Duodenal mucosa (tissue), 2 donors: ENCODE measurements around the gene ETF1.
"Not testable (repeated sequence)": the region's sequence is repeated elsewhere in the genome, so short reads cannot be mapped to it uniquely, and the experiment has no call there.

Experiments
- H3K27ac ChIP-seq: one replicate; pipeline ENCODE4 v1.7.0; 2013; ENCODE audit warnings: low read depth, low read length
- H3K27me3 ChIP-seq, 2 donors: one replicate each; pipeline ENCODE4 v1.7.0; 2013; ENCODE audit warnings: low read length in 2 of 2, control low read depth in 1 of 2; ENCODE audit not compliant: insufficient read depth in 2 of 2, control insufficient read depth in 1 of 2
- H3K36me3 ChIP-seq, 2 donors: one replicate each; pipeline ENCODE4 v1.7.0; 2013; ENCODE audit warnings: low read length in 2 of 2, control low read depth in 1 of 2; ENCODE audit not compliant: insufficient read depth in 2 of 2, control insufficient read depth in 1 of 2
- H3K4me1 ChIP-seq, 2 donors: one replicate each; pipeline ENCODE4 v1.7.0; 2013; ENCODE audit warnings: low read length in 2 of 2, control low read depth in 1 of 2; ENCODE audit not compliant: insufficient read depth in 2 of 2, control insufficient read depth in 1 of 2
- H3K4me3 ChIP-seq, 2 donors: one replicate each; pipeline ENCODE4 v1.7.0; 2013; ENCODE audit warnings: low read length in 2 of 2, low read depth in 1 of 2
- H3K9ac ChIP-seq, 2 donors: one replicate each; pipeline ENCODE4 v1.7.0; 2013; ENCODE audit warnings: low read length in 2 of 2, low read depth in 1 of 2
- H3K9me3 ChIP-seq, 2 donors: one replicate each; pipeline ENCODE4 v1.7.0; 2013; ENCODE audit warnings: low read length in 2 of 2, control low read depth in 1 of 2; ENCODE audit not compliant: control insufficient read depth in 1 of 2

Gene ETF1

DNA sequence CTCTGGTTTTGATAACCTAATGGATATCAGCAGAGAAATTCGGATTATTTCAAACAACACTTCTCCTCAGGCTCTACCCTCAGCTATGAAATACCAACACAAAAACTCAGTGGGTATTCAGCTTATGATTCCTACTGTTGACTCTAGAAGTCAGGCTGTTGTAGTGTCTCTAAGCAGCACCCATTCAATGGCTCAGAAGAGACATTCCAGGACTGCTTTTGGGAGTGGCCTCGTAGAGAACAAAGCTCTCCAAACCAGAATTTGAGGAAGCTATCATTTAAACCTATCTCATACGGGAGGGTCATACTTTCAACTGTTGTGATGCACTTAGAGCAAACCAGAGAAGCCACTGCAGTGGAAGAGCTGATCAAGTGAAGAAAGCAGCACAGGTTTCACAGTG is 34.1 kb downstream of the ETF1 start:
- Histone ChIP-seq H3K27me3 (no peaks in the 10 kb centered on the region), H3K36me3 (peaks cover 28 to 70% of the 10 kb centered on the region in 2 donors), H3K9me3 (no peaks in the 10 kb centered on the region), H3K9ac (no peak overlapping the region), H3K27ac (no peak overlapping the region), H3K4me1 (no peaks in the 10 kb centered on the region), H3K4me3 (no peak overlapping the region)

DNA sequence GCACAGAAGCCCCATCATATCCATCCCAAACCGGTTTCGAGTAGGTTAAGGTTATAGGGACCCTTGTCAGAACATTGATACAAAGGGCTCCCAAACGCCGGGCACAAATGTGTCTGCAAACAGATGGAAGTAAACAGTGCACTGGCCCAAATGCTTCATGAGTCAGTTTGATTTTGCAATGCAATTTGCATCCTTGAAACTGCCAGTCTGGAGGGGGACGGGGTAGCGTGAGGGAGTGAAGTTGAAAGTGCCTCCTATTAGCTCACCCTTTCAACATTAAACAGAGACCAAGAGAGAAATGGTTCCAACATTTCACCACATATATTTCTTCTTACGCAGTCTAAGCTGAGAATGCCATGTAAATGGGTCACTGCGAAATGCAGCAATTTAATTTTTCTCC is 35.6 kb downstream of the ETF1 start:
- H3K4me3 ChIP-seq, H3K9me3 ChIP-seq, H3K4me1 ChIP-seq, H3K27ac ChIP-seq, H3K9ac ChIP-seq, H3K27me3 ChIP-seq: not testable (repeated sequence)
- peaks cover 23 to 56% of the 10 kb centered on the region in 2 donors for H3K36me3 ChIP-seq

DNA sequence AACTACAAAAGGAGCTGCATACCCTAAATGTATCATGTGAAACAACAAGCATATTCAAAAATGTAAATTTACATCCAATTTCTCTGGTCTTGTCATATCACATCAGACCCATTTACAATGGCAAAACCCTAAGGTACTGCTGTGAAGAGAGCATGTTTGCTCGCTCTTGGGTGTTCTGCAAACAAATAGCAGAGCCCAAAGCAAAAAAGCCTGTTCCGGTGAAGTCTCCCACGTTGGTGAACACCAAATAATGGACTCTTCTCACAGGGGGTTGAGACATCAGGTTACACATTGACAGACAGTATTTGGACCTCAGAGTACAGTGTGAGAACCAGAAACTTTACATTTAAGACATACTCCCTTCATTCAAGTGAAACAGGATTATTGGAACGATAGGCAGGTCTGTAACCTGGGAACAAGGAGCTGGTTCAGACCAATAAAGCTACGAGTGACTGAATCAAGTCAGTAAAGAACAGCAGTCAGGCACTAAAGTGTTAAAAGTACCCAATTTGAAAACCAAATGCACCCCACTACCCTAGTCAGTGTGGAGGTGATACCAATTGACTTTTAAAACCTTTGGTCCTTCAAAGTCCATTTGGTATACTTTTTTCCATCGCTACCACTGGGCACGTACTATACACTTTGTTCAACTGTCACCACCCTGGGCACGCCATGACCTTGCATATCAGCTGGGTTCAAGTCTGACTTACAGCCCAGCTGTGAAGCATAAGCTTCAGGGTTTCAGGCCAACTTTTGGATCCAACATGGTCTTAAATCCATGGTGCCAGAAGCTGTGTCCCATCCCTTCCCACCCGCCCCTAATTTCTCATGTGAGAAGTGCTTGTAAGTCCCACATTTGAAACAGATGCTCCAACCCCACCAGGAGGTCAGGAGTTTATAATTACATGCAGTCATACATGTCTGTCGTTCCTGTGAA is 36.4 kb downstream of the ETF1 start:
- Histone ChIP-seq H3K9me3 (no peaks in the 10 kb centered on the region), H3K9ac (no peak overlapping the region), H3K4me1 (no peaks in the 10 kb centered on the region), H3K27me3 (no peaks in the 10 kb centered on the region), H3K4me3 (no peak overlapping the region), H3K27ac (no peak overlapping the region), H3K36me3 (peaks cover 20 to 50% of the 10 kb centered on the region in 2 donors)

DNA sequence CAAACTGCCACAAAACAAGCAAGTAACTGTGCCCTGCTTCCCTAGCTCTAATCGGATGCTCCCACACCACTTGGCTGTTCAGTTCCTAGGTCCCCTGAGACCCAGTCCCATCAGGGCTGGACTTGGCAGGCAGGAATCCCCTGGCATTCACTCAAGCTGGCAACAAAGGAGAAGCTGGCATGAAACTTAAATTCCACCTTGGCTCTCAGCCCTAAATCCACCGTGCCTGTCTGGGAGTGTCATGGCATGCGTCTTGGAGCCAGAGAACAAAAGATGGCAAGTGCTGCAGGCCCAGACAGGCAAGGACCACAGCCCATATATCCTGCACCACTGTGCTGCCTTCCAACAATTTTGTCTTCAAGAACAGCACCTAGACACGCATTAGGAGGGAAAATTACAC is 38.2 kb downstream of the ETF1 start:
- no peak overlapping the region for H3K4me3 ChIP-seq
- no peak overlapping the region for H3K9ac ChIP-seq
- H3K9me3 ChIP-seq = no peaks in the 10 kb centered on the region
- peaks cover 11 to 32% of the 10 kb centered on the region in 2 donors for H3K36me3 ChIP-seq
- H3K27me3 ChIP-seq = no peaks in the 10 kb centered on the region
- H3K27ac ChIP-seq = no peak overlapping the region
- no peaks in the 10 kb centered on the region for H3K4me1 ChIP-seq

- Histone ChIP-seq H3K4me1 (no peaks in the 10 kb centered on the region), H3K9ac (no peak overlapping the region), H3K4me3 (no peak overlapping the region), H3K27ac (no peak overlapping the region), H3K9me3 (no peaks in the 10 kb centered on the region), H3K27me3 (no peaks in the 10 kb centered on the region), H3K36me3 (peaks cover 6 to 24% of the 10 kb centered on the region in 2 donors)
Measured at GRCh38 chr5:138503487-138504270, 39.4 kb downstream of the ETF1 start.

DNA sequence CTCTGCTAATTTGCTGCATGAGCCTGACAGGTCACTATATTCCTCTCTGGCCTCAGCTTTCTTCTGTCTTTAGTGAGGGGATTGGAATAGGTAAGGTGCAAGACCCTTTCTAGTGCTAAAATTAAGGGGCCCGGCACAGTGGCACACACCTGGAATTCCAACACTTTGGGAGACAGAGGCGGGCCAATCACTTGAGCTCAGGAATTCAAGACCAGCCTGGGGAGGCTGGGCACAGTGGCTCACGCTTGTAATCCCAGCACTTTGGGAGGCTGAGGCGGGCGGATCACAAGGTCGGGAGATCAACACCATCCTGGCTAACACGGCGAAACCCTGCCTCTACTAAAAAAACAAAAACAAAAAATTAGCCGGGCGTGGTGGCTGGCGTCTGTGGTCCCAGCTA is 40.5 kb downstream of the ETF1 start:
- no peak overlapping the region for H3K4me3 ChIP-seq
- H3K9me3 ChIP-seq = no peaks in the 10 kb centered on the region
- H3K27ac ChIP-seq = no peak overlapping the region
- no peaks in the 10 kb centered on the region for H3K4me1 ChIP-seq
- no peaks in the 10 kb centered on the region for H3K27me3 ChIP-seq
- H3K36me3 ChIP-seq = peaks cover 0 to 14% of the 10 kb centered on the region in 2 donors
- H3K9ac ChIP-seq = no peak overlapping the region

- Histone ChIP-seq H3K4me1 (no peaks in the 10 kb centered on the region), H3K27me3 (no peaks in the 10 kb centered on the region), H3K4me3 (no peak overlapping the region), H3K36me3 (peaks cover 0 to 10% of the 10 kb centered on the region in 2 donors), H3K27ac (no peak overlapping the region), H3K9me3 (no peaks in the 10 kb centered on the region), H3K9ac (no peak overlapping the region)
Measured at GRCh38 chr5:138502121-138502520, 40.9 kb downstream of the ETF1 start.

GRCh38 chr5:138498376-138498775 is 44.7 kb downstream of the ETF1 start:
- Histone ChIP-seq H3K27me3 (no peaks in the 10 kb centered on the region), H3K9ac (no peak overlapping the region), H3K4me3 (no peak overlapping the region), H3K4me1 (peaks cover under 1 to 1% of the 10 kb centered on the region in 2 donors), H3K9me3 (no peaks in the 10 kb centered on the region), H3K27ac (no peak overlapping the region), H3K36me3 (no peaks in the 10 kb centered on the region)

DNA sequence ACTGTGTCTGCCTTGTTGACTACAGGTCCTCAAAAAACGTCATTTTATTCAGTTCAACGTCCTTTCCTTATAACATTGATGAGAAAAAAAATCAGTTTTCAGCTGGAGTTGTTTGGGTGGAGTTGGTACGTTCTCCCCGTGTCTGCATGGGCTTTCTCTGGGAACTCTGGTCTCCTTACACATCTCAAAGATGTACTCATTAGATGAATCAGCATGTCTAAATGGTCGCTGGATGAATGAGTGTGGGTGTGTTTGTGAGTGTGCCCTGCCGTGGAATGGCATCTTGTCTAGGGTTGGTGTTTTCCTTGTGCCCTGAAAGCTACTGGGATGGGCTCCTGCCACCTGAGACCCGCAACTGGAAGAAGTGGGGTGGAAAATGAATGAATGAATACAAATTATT is 47.7 kb downstream of the ETF1 start:
- Histone ChIP-seq H3K36me3 (no peaks in the 10 kb centered on the region), H3K27me3 (peaks cover 10% of the 10 kb centered on the region in 2 donors), H3K27ac (no peak overlapping the region), H3K4me1 (peaks cover 18 to 20% of the 10 kb centered on the region in 2 donors), H3K4me3 (no peak overlapping the region), H3K9ac (no peak overlapping the region), H3K9me3 (no peaks in the 10 kb centered on the region)

DNA sequence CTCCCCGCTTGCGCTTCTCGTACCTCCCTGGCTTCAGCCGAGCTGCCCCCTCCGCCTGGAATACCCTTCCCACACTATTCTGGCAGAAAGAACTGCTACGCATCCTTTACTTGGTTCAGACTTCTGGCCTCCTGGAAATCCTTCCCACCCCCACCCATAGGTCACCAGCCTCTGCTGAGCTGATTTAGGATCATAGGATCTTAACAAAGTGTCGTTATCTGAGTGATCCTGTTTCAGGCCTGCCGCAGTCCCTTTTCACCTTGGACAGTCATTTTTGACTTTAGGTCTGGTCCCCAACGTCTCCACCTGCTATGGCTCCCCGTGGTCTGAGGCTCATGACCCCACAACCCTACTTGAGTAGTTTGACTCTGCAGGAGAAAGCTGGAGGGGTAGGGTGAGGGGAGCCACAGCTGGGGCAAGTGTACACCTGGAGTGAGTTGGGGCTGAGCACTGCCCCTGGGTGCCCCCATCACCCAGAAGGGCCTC is 50.4 kb downstream of the ETF1 start:
- Histone ChIP-seq H3K9ac (peak overlapping the region; percentile 52 to 75), H3K9me3 (no peaks in the 10 kb centered on the region), H3K27me3 (peaks cover 10 to 17% of the 10 kb centered on the region in 2 donors), H3K27ac (no peak overlapping the region), H3K36me3 (no peaks in the 10 kb centered on the region), H3K4me1 (peaks cover 24 to 26% of the 10 kb centered on the region in 2 donors), H3K4me3 (peak overlapping the region; percentile 62 to 64)
